B cell (primary cell): ENCODE data around the gene HSPA14. TPM values are rescaled to one million over a fixed set of nuclear protein-coding genes. Genes with fewer than 3 reads are reported as not detected.
A peak's percentile ranks its signal among the peaks of the same experiment; 100 is the strongest.

Experiments
- ATAC-seq: fragments of 200-7000 bp; cut with Tn5 transposase; one replicate; pipeline ENCODE4 v1.10.0; 2021; ENCODE audit warnings: low read depth, mild to moderate bottlenecking, moderate number of reproducible peaks, moderate library complexity
- CTCF ChIA-PET: fragments of 350-600 bp; sonication (Branson Sonifier 250); formaldehyde crosslinking; loops from one replicate; lab custom pipeline; 2021; ENCODE audit warnings: antibody characterized with exemption, inconsistent platforms; lab: Charles Lee
- POLR2A ChIA-PET: fragments of 350-600 bp; sonication (Branson Sonifier 250); formaldehyde crosslinking; loops from one replicate; lab custom pipeline; 2021; ENCODE audit warnings: antibody characterized with exemption; lab: Charles Lee
- DNase-seq: peaks from one replicate; pipeline ENCODE4 v3.0.0; 2013
- H2AFZ ChIP-seq: 2 replicates; pipeline ENCODE4 v1.6.1; 2012; ENCODE audit warnings: mild to moderate bottlenecking, low read depth, low read length; ENCODE audit not compliant: insufficient read depth, poor library complexity, severe bottlenecking
- H3K27ac ChIP-seq, 2 donors: 1 replicate in 1 of 2; 2 replicates in 1 of 2; pipeline ENCODE4 v1.5.1; 2012 to 2013; ENCODE audit warnings: low read length in 2 of 2, mild to moderate bottlenecking in 2 of 2, moderate library complexity in 1 of 2
- H3K27me3 ChIP-seq, 4 experiments: fragments of 200-600 bp in 1 of 4; sonication (generic) in 1 of 4; replicated peaks in 1 of 4; 1 replicate in 2 of 4; 2 replicates in 2 of 4; pipeline versions ENCODE4 v1.6.1 to v1.7.0; 2013 to 2016; ENCODE audit warnings: low read length in 3 of 4, mild to moderate bottlenecking in 2 of 4, mixed read lengths in 1 of 4, moderate library complexity in 1 of 4; ENCODE audit not compliant: insufficient read depth in 4 of 4, control insufficient read depth in 3 of 4; ENCODE audit errors: control extremely low read depth in 1 of 4
- H3K36me3 ChIP-seq, 2 experiments: replicated peaks in 1 of 2; 1 replicate in 1 of 2; 2 replicates in 1 of 2; pipeline versions ENCODE4 v1.6.1 to v1.7.1; 2013; ENCODE audit warnings: low read length in 1 of 2; ENCODE audit not compliant: insufficient read depth in 2 of 2, control insufficient read depth in 1 of 2; ENCODE audit errors: control extremely low read depth in 1 of 2, extremely low read depth in 1 of 2
- H3K4me1 ChIP-seq, 2 donors: fragments of 200-600 bp in 1 of 2; sonication (generic) in 1 of 2; 1 replicate in 1 of 2; 2 replicates in 1 of 2; pipeline versions ENCODE4 v1.5.1 to v1.6.1; 2013 to 2017; ENCODE audit warnings: low read length in 2 of 2; ENCODE audit not compliant: control insufficient read depth in 2 of 2, insufficient read depth in 2 of 2
- H3K4me2 ChIP-seq: replicated peaks from 2 replicates; pipeline ENCODE3; 2012; ENCODE audit warnings: mild to moderate bottlenecking, low read depth, low read length; ENCODE audit not compliant: poor library complexity, severe bottlenecking
- H3K4me3 ChIP-seq, 5 experiments: fragments of 200-600 bp in 1 of 5; sonication (generic) in 1 of 5; 1 replicate in 3 of 5; 2 replicates in 2 of 5; pipeline versions ENCODE4 v1.5.1 to v1.7.0; 2011 to 2016; ENCODE audit warnings: low read length in 4 of 5, mild to moderate bottlenecking in 4 of 5, low read depth in 2 of 5, control low read depth in 1 of 5, moderate library complexity in 1 of 5; ENCODE audit not compliant: insufficient read depth in 1 of 5; ENCODE audit errors: control extremely low read depth in 1 of 5, extremely low read depth in 1 of 5
- H3K79me2 ChIP-seq: fragments of 200-600 bp; sonication (generic); one replicate; pipeline ENCODE4 v1.6.0; 2016; ENCODE audit warnings: low read length; ENCODE audit not compliant: control insufficient read depth, insufficient read depth
- H3K9ac ChIP-seq: fragments of 200-600 bp; sonication (generic); 2 replicates; pipeline ENCODE4 v1.6.1; 2017; ENCODE audit warnings: mild to moderate bottlenecking, low read length, moderate library complexity
- H3K9me3 ChIP-seq, 3 donors: one replicate each; pipeline versions ENCODE4 v1.6.1 to v1.7.1; 2013; ENCODE audit warnings: low read length in 2 of 3; ENCODE audit not compliant: control insufficient read depth in 2 of 3, insufficient read depth in 1 of 3; ENCODE audit errors: control extremely low read depth in 1 of 3
- H4K20me1 ChIP-seq: 2 replicates; pipeline ENCODE4 v1.6.0; 2012; ENCODE audit warnings: mild to moderate bottlenecking, low read length; ENCODE audit not compliant: insufficient read depth, control insufficient read depth, poor library complexity, severe bottlenecking
- H3K27ac Mint-ChIP-seq: one replicate; pipeline ENCODE4 v1.8.0; 2021; ENCODE audit warnings: mixed read lengths
- H3K27me3 Mint-ChIP-seq: one replicate; pipeline ENCODE4 v1.8.0; 2021; ENCODE audit warnings: mixed read lengths
- H3K4me1 Mint-ChIP-seq: one replicate; pipeline ENCODE4 v1.8.0; 2021; ENCODE audit warnings: mixed read lengths
- H3K4me3 Mint-ChIP-seq: one replicate; pipeline ENCODE4 v1.8.0; 2021; ENCODE audit warnings: mixed read lengths
- H3K9me3 Mint-ChIP-seq: one replicate; pipeline ENCODE4 v1.8.0; 2022; ENCODE audit warnings: mixed read lengths; ENCODE audit not compliant: insufficient read depth
- CTCF ChIP-seq: fragments of 200-600 bp; IDR thresholded peaks from one replicate; pipeline ENCODE4 v1.8.0; 2022; ENCODE audit warnings: antibody characterized with exemption, mild to moderate bottlenecking
- EZH2 ChIP-seq: IDR thresholded peaks from 2 replicates; pipeline ENCODE4 v1.6.1; 2012; ENCODE audit warnings: borderline replicate concordance, low read depth, mild to moderate bottlenecking, moderate library complexity, low read length; ENCODE audit not compliant: insufficient read depth, poor library complexity, severe bottlenecking
- WGBS: methylation state at CpG from one replicate; pipeline ENCODE4 v1.1.5; 2013; ENCODE audit warnings: missing lambda C conversion rate; ENCODE audit not compliant: insufficient coverage; 5-methylcytosine and 5-hydroxymethylcytosine counted together
- intact Hi-C: fragments of 100-400 bp; cut with micrococcal nuclease; formaldehyde crosslinking; loops from one replicate; pipeline ENCODE4 v1.10.0; 2022
- polyA plus RNA-seq: library from polyadenylated mRNA; depleted of rRNA; stranded (reverse); fragments of >200 nt; gene quantifications from 2 replicates; pipeline ENCODE4 v1.2.3, GENCODE V29; 2012
- total RNA-seq, 2 donors: library from RNA; stranded (reverse); fragments of 120-200 nt in 1 of 2; gene quantifications; 1 replicate in 1 of 2; 2 replicates in 1 of 2; pipeline versions ENCODE4 v1.2.3 to v1.2.4, GENCODE V29; 2013 to 2022

HSPA14 gene
- total and polyA plus RNA-seq, 2 donors (not counting 1 experiment from before 2014, with no cell fraction given) = 10.8 to 12.8 TPM

GRCh38 chr10:14838582-14839304, 637 bp downstream of the HSPA14 start:
- Histone ChIP-seq H3K27ac (peak overlapping the region; percentile 83 to 85), H3K27me3 (no peaks in the 10 kb centered on the region), H3K4me1 (peaks cover 16 to 17% of the 10 kb centered on the region in 2 donors), H3K4me3 (peak overlapping the region; percentile 57 to 99 (median 98)), H3K9me3 (no peaks in the 10 kb centered on the region), H3K9ac (peak overlapping the region; percentile 93), H3K79me2 (peaks cover 46% of the 10 kb centered on the region), H2AFZ (peak overlapping the region; percentile 93), H4K20me1 (no peaks in the 10 kb centered on the region), H3K4me2 (peak overlapping the region; percentile 94), H3K36me3 (peaks cover 7 to 21% of the 10 kb centered on the region in 2 experiments)
- peak overlapping the region; percentile 98 for H3K27ac Mint-ChIP-seq
- ChIA-PET CTCF (interaction anchor here (0.8 to 4.0 kb wide), 11 partner anchors 9 to 1052 kb away, joined by 3 to 43 read pairs (median 7); partner anchors contain the start of genes MEIG1 and SUV39H2), POLR2A (interaction anchor here (1.2 to 1.6 kb wide), 4 partner anchors 88 to 301 kb away, joined by 3 to 7 read pairs (median 5); partner anchors contain the start of gene DCLRE1C)
- DNase-seq (peak; percentile 50), ATAC-seq (no peak)
- H3K9me3 Mint-ChIP-seq = no peaks in the 10 kb centered on the region
- no peaks in the 10 kb centered on the region for H3K27me3 Mint-ChIP-seq
- intact Hi-C loops = loop anchor here (1.0 to 5.0 kb wide), 9 partner anchors 40 to 1252 kb away; partner anchors contain the start of genes MEIG1, PRPF18, RPP38 and SUV39H2
- peaks cover 20% of the 10 kb centered on the region for H3K4me1 Mint-ChIP-seq
- under 1% methylated on average over 58 of the region's 60 CpGs for whole genome bisulfite sequencing
- peak overlapping the region; percentile 98 for H3K4me3 Mint-ChIP-seq
- TF ChIP-seq EZH2 = no peak
- no peak for TF ChIP-seq CTCF

GRCh38 chr10:14839305-14839695, 1.2 kb downstream of the HSPA14 start:
- ATAC-seq (no peak), DNase-seq (no peak)
- Histone ChIP-seq H3K4me2 (peak overlapping the region; percentile 94), H4K20me1 (no peaks in the 10 kb centered on the region), H3K9ac (peak overlapping the region; percentile 93), H3K79me2 (peaks cover 46% of the 10 kb centered on the region), H3K27me3 (no peaks in the 10 kb centered on the region), H3K4me1 (peaks cover 16 to 17% of the 10 kb centered on the region in 2 donors), H3K27ac (no peak overlapping the region), H3K4me3 (peak overlapping the region; percentile 57 to 99 (median 98)), H2AFZ (peak overlapping the region; percentile 93), H3K9me3 (no peaks in the 10 kb centered on the region), H3K36me3 (peaks cover 10 to 27% of the 10 kb centered on the region in 2 experiments)
- POLR2A ChIA-PET = no interaction called here
- Mint-ChIP-seq H3K27me3 (no peaks in the 10 kb centered on the region), H3K4me1 (peaks cover 20% of the 10 kb centered on the region), H3K27ac (peak overlapping the region; percentile 84), H3K9me3 (no peaks in the 10 kb centered on the region), H3K4me3 (peak overlapping the region; percentile 98)
- WGBS = 38% methylated on average over 10 of the region's 14 CpGs
- CTCF ChIA-PET = interaction anchor here (4.0 kb wide), 1 partner anchor 133 kb away, joined by 23 read pairs; no protein-coding TSS in a partner anchor
- intact Hi-C loops = loop anchor here (2.0 to 5.0 kb wide), 5 partner anchors 87 to 1252 kb away; partner anchors contain the start of genes MEIG1, PRPF18 and RPP38
- no peak for TF ChIP-seq EZH2
- no peak for TF ChIP-seq CTCF
